NOMO-1 treated with dmso at 0.1 percent for 144 hours (cell line): Measurements from ENCODE around the gene TFB2M.
"Not testable (repeated sequence)": the region's sequence is repeated elsewhere in the genome, so short reads cannot be mapped to it uniquely, and the experiment has no call there.

Experiments
- DNase-seq: peaks from one replicate; lab custom pipeline; 2025; ENCODE audit not compliant: unreplicated experiment; lab: John Stamatoyannopoulos, UW

TFB2M gene, protein sequence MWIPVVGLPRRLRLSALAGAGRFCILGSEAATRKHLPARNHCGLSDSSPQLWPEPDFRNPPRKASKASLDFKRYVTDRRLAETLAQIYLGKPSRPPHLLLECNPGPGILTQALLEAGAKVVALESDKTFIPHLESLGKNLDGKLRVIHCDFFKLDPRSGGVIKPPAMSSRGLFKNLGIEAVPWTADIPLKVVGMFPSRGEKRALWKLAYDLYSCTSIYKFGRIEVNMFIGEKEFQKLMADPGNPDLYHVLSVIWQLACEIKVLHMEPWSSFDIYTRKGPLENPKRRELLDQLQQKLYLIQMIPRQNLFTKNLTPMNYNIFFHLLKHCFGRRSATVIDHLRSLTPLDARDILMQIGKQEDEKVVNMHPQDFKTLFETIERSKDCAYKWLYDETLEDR

GRCh38 chr1:246566128-246566812 is at the start of gene TFB2M, which contains the start of gene CNST:
TSS of gene TFB2M (minus strand) at chr1:246566261. CDS start at chr1:246566138, 123 bp downstream.
TSS of gene CNST (plus strand) at chr1:246566456. CDS start at chr1:246591563, 25,107 bp downstream.
- peak; percentile 99 for DNase-seq

DNA sequence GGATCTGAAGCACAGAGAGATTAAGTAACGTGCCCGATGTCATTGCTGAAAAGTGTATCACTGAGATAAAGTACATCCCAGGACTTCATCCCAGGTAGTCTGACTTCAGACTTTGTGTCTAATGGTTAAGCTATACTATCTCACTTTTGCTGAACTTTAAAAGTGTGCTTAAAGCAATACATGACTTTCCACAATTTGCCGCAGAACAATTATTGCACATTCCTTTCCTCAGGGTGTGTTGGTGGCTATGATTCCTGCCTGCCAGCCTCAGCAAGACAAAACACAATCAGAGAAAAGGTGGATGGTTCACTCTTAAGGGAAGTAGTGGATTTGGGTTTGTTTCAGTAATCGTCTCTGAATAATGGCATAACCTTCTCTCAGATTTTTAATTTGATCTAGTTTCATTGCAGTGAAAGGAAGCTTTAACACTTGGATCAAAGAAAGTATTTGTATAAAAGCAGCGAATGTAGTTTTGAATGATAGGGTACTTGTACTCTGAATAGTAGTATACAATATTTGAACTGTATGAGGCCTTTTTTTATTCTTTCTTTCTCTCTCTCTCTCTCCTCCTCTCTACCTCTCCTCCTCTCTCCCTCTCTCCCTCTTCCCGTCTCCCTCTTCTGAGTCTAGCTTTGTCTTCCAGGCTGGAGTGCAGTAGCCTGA is 47.2 kb upstream of the TFB2M start:
- no peak for DNase-seq

DNA sequence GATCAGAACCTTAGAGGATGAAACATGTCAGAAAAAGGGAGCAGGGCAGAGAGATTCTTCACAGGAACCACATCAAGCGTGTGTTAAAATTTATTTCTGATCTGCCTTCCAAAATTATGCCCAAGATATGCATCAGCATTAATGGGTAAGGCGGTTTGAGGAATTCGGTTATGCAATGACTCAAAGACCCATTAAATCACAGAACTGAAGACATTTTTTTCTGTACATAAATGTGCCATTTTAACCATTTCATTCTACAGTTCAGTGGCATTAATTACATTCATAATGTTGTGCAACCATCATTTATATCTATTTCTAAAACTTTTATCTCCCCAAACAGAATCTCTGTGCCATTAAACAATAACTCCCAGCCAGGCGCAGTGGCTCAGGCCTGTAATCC is 43.6 kb upstream of the TFB2M start:
- DNase-seq = no peak

DNA sequence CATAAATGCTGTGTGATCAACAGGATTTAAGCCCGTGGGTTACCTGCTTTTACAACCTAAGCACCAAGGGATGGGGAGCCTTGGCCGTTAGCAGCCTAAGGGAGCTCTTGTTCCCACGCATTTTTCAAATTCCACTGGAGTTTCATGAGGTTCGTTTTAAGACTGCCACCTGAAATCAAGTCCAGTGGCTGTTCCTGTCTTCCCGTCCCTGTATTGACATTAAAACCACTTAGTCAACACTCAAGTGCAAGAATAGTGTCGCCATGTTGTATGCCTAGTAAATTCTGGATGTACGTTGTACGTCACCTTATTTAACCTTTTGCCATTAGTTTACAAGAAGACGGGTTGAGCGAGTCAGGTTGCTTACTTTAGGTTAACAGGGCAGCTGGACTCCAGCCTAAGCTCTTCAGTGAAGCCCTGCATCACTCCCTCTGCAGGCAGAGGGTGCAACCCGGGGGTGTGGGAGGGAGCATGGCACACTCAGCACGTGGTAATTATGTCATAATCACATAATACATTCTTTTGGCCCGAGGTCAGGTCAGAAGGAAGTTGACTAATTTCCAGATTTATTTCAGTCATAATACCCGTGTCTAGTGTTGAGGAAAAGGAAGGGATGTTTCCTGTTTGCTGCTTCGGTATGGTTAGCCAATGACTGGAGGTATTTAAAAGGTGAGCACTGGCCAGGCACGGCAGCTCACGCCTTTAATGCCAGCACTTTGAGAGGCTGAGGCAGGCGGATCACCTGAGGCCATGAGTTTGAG is 42.7 kb upstream of the TFB2M start:
- DNase-seq = peak; percentile 90

DNA sequence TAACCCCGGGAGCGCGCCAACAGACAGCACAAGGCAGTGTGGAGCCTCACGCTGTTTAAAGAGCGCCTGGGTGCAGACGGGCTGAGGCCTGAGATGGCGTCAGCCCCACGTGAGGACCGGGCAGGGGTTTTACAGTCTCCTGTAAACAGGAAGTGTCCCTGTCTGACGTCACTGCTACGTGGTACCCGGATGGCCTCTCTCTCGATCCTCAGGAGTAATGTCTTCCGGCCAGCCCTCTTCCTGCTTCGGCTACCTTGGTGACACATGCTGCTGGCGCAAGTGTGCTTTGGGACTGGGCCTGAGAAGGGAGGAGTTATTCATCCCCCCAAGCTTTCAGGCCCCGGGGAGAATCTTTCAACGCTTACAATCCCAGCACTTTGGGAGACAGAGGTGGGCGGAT is 41.4 kb upstream of the TFB2M start:
- DNase-seq = no peak

DNA sequence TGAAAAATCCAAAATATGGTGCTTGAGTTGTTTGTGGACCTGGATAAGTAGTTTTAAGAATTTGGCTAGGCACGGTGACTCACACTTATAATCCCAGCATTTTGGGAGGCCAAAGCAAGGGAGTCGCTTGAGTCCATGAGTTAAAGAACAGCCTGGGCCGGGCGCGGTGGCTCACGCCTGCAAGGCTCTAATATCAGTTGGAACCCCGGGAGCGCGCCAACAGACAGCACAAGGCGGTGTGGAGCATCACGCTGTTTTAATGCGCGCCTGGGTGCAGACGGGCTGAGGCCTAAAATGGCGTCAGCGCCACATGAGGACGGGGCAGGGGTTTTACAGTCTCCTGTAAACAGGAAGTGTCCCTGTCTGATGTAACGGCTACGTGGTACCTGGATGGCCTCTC is 39.2 kb upstream of the TFB2M start:
- not testable (repeated sequence) for DNase-seq

- no peak for DNase-seq
These were observed 36.1 kb upstream of the TFB2M start for GRCh38 chr1:246602194-246602593.

DNA sequence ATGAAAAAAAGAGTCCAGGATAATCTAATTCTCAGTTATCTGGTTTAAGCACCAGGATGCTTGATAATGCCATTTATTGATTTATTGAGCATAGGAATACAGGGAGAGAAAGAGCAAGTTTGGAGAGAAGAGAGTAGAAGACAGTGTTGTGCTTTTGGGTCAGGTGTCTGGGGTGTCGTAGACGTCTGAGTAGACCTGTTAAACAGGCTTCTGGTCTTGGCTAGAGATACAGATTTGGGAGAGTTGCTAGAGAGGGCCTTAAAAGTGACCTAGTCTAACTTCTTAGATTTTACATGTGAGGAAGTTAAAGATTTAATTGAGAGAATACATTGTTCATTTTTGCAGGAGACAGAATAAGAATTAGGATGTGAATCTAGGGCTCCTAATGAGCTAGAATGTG is 34.5 kb upstream of the TFB2M start:
- DNase-seq = no peak

GRCh38 chr1:246599315-246599714 is 33.3 kb upstream of the TFB2M start:
- no peak for DNase-seq

DNA sequence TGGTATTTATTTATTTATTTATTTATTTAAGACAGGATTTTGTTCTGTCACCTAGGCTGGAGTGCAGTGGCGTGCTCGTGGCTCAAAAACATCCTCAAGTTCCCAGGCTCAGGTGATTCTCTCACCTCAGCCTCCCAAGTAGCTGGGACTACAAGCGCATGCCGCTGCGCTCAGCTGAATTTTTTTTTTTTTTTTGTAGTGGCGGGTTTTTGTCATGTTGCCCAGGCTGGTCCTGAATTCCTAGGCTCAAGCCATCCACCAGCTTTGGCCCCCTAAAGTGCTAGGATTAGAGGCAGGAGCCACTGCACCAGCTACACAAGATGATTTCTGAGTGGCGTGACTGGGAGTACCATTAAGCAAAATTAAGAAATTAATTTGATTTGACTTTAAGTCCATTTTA is 31.9 kb upstream of the TFB2M start:
- no peak for DNase-seq

DNA sequence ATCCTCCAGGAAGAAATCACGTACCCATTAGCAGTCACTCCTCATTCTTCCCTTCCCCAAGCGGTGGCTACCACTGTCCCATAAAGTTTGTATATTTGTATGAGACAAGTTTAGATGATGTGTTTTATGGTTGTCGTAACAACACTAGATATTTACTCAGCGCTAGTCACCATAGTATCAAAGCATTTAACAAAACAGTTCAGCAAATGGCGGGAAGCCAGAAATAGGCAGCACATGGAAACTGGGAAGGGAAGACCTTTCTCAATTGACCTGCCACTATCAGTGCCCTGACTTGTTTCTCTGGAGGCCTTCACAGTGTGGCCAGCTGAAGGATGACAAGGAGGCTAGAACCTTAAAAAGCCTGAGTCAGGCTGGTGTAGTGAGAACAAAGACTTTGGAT is 31.3 kb upstream of the TFB2M start:
- no peak for DNase-seq

- no peak for DNase-seq
These were observed 29.1 kb upstream of the TFB2M start for GRCh38 chr1:246595146-246595545.

GRCh38 chr1:246592695-246593094 is 26.6 kb upstream of the TFB2M start:
- DNase-seq = no peak

GRCh38 chr1:246591958-246592357 is 25.9 kb upstream of the TFB2M start:
- no peak for DNase-seq

- DNase-seq = no peak
These were observed 25.4 kb upstream of the TFB2M start for GRCh38 chr1:246591504-246591903.

DNA sequence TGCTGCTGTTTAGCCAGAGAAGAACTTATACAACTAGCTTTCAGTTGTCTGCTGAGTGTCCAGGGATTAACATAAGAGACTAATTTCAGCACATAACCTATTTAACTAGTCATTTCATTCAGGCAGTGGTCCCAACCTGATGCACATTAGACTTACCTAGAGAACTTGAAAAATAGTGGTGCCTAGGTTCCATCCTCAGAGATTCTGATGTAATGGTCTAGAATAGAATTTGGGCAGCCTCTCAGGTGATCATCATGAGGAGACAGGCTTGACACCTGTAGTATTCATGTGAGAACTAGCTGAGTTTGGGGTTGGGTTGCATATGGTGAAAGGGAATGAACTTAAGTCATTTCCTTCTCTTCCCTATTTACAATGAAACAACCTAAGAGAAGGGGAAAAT is 25.0 kb upstream of the TFB2M start:
- DNase-seq = no peak

DNA sequence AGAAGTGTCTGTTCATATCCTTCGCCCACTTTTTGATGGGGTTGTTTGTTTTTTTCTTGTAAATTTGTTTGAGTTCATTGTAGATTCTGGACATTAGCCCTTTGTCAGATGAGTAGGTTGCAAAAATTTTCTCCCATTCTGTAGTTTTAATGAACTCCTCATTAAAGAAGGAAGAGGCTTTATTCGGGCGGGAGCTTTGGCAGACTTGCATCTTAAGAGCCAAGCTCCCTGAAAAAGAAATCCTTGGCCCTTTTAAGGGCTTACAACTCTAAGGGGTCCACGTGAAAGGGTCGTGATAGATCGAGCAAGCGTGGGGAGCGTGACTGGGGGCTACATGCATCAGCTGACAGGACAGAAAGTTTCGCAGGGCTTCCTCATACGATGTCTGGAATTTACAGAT is 23.9 kb upstream of the TFB2M start:
- not testable (repeated sequence) for DNase-seq

DNA sequence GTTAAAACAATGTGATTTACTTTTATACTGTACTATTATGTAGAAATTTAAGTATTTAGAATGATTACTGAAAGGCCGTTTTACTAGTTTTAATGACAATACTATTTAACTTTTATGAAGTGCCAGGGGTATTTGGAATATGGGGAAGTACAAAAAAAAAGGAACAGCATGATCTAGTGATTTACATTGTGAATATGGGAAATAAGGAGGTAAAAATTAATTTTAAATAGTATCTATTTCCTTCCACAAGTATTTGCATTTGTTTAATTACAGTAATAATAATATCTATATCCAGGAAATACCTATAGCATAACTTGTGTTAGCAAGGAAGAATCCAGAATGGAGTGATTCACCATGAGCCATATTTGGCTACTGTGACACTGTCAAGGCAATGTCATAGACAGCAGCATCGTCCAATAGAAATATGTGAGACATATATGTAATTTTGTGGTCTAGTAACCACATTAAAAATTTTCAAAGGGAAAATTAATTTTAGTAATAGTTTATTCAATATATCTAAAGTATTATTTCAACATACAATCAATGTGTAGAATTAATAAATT is 22.2 kb upstream of the TFB2M start:
- DNase-seq = no peak

DNA sequence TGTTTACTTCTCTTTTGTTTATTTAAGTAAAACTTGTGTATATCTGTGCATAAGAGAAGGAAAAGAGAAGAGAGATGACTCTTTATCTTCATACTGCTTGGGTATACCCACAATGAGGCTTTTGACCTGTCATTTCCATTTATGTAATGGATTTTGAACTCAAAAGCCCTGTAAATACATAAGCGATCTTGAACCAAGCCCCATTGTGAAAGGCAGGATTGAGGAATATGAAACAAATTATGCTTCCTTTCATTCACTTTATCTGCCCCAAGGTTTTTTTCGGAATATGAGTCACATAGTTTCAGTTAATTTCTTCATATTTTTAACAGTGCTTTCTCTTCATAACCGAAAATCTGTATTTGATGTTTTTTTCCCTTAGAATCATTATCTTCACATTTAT is 21.5 kb upstream of the TFB2M start:
- peak; percentile 76 for DNase-seq

DNA sequence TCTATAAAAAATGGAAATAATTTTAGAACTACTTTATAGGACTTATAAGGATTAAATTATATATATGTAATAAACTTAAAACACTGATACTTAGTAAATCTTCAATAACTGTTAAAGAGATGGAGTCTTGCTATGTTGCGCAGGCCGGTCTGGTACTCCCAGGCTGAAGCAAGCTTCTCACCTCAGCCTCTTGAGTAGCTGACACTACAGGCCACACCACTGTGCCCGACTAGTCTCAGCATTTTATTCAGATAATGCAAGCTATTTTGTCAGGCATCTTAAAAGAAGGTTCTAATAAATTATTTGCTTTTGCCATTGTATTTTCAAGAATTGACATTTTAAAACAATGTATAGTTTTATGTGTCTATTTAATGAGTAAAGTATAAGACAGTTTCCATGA is 21.0 kb upstream of the TFB2M start:
- no peak for DNase-seq
